DMS153 treated with DMSO at 0.1 percent for 48 hours (cell line): Measurements from ENCODE around the gene AMOTL2.
A peak's percentile ranks its signal among the peaks of the same experiment; 100 is the strongest.

Experiments
- DNase-seq: peaks from one replicate; lab custom pipeline; 2025; ENCODE audit not compliant: unreplicated experiment; lab: John Stamatoyannopoulos, UW

Gene AMOTL2

GRCh38 chr3:134380249-134380648 is 6.0 kb upstream of the AMOTL2 start:
- DNase-seq, result no peak

- DNase-seq, result no peak
Measured at GRCh38 chr3:134378818-134379217, 4.6 kb upstream of the AMOTL2 start.

- no peak for DNase-seq
Measured at GRCh38 chr3:134378384-134378783, 4.1 kb upstream of the AMOTL2 start.

DNA sequence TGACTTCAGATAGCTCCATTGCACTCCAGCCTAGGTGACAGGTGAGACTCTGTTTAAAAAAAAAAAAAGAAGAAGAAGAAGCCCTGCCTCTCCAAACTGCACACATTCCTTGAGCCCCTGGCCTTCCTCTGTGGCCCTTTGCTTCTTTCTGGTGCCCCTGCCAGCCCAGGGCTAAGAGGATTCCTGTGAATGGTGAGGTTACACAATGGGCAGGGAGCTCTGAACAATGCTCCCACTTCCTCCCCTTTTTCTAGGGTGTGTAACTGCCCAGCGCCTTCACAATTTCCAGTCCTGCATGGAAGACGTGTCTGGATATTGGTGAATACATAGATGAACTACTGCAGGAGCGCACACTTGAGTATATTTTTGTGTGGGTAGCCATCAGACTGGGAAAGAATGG is 3.6 kb upstream of the AMOTL2 start:
- no peak for DNase-seq

- DNase-seq, result no peak
Measured at GRCh38 chr3:134376786-134377426, 2.7 kb upstream of the AMOTL2 start.

GRCh38 chr3:134376385-134376765 is 2.1 kb upstream of the AMOTL2 start:
- DNase-seq, result no peak

- no peak for DNase-seq
Measured at GRCh38 chr3:134375582-134376384, 1.5 kb upstream of the AMOTL2 start.

- peak; percentile 36 for DNase-seq
Measured at GRCh38 chr3:134374791-134375581, 739 bp upstream of the AMOTL2 start.

DNA sequence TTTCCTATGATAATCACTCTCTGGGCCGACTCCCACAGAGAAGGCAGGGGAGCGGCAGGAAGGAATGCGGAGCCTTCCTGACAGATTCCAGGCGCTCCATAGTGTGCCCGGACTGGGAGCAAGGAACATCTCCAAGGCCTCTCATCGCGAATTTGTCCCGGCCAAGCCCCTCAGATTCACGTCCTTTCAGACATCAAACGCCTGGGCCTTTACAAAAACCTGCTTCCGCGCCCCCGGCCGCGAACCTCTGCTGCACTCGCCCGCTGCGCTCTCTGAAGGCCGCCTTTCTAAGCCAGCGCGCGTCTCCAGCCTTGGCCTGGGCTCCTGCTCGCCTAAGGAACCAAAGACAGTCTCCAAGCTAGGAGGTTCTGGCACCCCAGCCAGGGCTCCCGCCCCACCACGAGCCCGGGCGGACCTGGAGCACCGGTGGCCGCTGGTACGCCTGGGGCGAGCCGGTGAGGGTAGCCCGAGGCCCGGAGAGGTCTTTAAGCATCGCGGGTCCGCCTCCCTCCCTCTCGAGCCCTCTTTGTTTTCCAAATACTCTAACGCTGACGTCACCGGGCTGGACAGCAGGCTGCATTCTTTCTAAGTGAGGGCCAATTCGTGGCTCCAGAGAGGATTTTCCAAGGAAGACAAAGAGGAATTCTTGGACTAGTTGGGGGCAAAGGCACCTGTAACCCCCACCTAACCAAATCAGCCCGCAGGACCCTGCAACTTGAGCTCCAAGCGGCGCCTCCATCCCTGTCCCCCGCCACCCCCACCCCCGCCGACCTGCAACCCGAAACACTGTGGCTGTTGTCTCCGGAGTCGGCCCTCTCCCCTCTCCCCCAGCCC is 759 bp downstream of the AMOTL2 start:
- DNase-seq, result peak; percentile 65

- DNase-seq, result no peak
Measured at GRCh38 chr3:134372396-134373270, 1.6 kb downstream of the AMOTL2 start.

- no peak for DNase-seq
Measured at GRCh38 chr3:134371542-134372324, 2.5 kb downstream of the AMOTL2 start.

GRCh38 chr3:134370611-134371531 is 3.4 kb downstream of the AMOTL2 start:
- no peak for DNase-seq

DNA sequence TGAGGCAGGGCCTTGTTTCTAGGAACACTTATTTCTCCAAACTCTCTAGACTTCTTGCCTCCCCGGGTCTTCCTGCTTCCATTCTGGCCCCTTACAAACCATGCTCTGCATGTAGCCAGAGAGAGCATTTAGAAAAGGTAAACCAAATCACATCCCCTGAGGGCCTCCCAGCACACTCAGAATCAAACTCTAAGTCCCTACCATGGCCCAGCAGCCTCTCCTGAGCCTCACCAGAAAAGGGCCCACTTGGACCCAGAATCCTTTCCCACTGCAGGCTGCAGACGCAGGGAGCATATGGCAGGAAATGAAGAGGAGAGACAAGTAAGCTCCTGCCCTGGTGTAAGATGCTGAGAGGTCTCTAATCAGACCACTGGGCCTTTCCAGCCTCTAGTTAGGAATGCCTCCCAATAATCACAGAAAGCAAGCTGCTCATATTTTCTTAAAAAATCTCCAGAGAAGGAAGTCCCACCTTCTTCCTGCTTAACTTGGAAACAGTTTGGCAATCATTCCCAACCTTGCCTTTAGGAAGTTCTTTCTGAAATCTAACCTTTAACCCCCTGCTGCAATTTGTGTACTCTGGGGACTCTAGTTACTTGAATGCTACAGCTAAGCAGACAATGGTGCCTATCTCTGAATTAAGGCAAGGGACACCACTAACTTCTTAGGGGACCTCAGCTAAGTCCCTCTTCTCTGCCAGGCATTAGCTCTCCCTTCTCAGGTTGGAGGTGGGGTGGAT is 4.2 kb downstream of the AMOTL2 start:
- no peak for DNase-seq

- DNase-seq, result no peak
Measured at GRCh38 chr3:134369231-134369741, 5.0 kb downstream of the AMOTL2 start.

DNA sequence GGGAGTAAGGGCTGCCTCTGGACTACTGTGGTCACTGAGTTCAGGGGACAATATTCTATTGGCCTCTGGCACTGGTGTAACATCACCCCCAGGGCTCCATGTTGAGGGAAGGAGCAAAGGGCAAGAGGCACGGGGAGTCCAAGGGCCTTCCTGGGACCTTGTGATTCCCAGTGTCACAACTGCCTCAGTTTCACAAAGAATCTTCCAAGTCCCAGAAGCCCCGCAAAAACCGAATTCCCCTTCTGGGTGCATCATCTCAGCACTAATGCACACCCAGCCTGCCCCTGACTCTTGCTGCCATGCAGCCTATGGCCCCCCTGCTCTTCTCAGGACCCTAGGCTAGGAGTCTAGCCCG is 5.5 kb downstream of the AMOTL2 start:
- no peak for DNase-seq

- DNase-seq, result no peak
Measured at GRCh38 chr3:134367869-134368750, 6.1 kb downstream of the AMOTL2 start.
